Trophoblast cell (in vitro differentiated cells and primary cell): ENCODE results near the gene SUSD6.

Source experiments
- DNase-seq, 2 donors: peaks; one replicate each; pipeline ENCODE4 v3.0.0-alpha.2; 2016
- H2AFZ ChIP-seq: 2 replicates; pipeline ENCODE4 v1.6.1; 2013; ENCODE audit warnings: low read length, moderate library complexity, mild to moderate bottlenecking; ENCODE audit not compliant: insufficient read depth, poor library complexity
- H2AK5ac ChIP-seq: 2 replicates; pipeline ENCODE4 v1.6.1; 2013; ENCODE audit warnings: mild to moderate bottlenecking, low read length
- H2BK120ac ChIP-seq: 2 replicates; pipeline ENCODE4 v1.6.1; 2013; ENCODE audit warnings: low read length, mild to moderate bottlenecking, moderate library complexity; ENCODE audit not compliant: insufficient read depth, poor library complexity
- H2BK12ac ChIP-seq: 2 replicates; pipeline ENCODE4 v1.6.1; 2013; ENCODE audit warnings: mild to moderate bottlenecking, low read length, moderate library complexity
- H2BK5ac ChIP-seq: 2 replicates; pipeline ENCODE4 v1.6.1; 2013; ENCODE audit warnings: low read length, low read depth, moderate library complexity, mild to moderate bottlenecking; ENCODE audit not compliant: poor library complexity
- H3K14ac ChIP-seq: 2 replicates; pipeline ENCODE4 v1.6.1; 2013; ENCODE audit warnings: mild to moderate bottlenecking, low read length
- H3K18ac ChIP-seq: 2 replicates; pipeline ENCODE4 v1.6.1; 2013; ENCODE audit warnings: mild to moderate bottlenecking, low read length
- H3K23ac ChIP-seq: 2 replicates; pipeline ENCODE4 v1.6.1; 2013; ENCODE audit warnings: low read length
- H3K27ac ChIP-seq: 2 replicates; pipeline ENCODE4 v1.5.1; 2013; ENCODE audit warnings: low read depth, mild to moderate bottlenecking, inconsistent platforms, low read length, moderate library complexity
- H3K27me3 ChIP-seq: 2 replicates; pipeline ENCODE4 v1.6.1; 2013; ENCODE audit warnings: inconsistent platforms, mild to moderate bottlenecking, low read length, moderate library complexity; ENCODE audit not compliant: insufficient read depth
- H3K36me3 ChIP-seq, 2 experiments: 1 replicate in 1 of 2; 2 replicates in 1 of 2; pipeline ENCODE4 v1.6.1; 2013; ENCODE audit warnings: low read length in 2 of 2, mild to moderate bottlenecking in 2 of 2, moderate library complexity in 1 of 2; ENCODE audit not compliant: insufficient read depth in 2 of 2, control insufficient read depth in 1 of 2
- H3K4ac ChIP-seq: 2 replicates; pipeline ENCODE4 v1.6.1; 2013; ENCODE audit warnings: low read depth, mild to moderate bottlenecking, low read length, moderate library complexity
- H3K4me1 ChIP-seq, 2 experiments: 1 replicate in 1 of 2; 2 replicates in 1 of 2; pipeline ENCODE4 v1.6.1; 2013; ENCODE audit warnings: low read length in 2 of 2, mild to moderate bottlenecking in 2 of 2, moderate library complexity in 1 of 2; ENCODE audit not compliant: insufficient read depth in 2 of 2, control insufficient read depth in 1 of 2
- H3K4me2 ChIP-seq: 2 replicates; pipeline ENCODE4 v1.6.1; 2013; ENCODE audit warnings: inconsistent platforms, mild to moderate bottlenecking, low read length, moderate library complexity
- H3K4me3 ChIP-seq: 2 replicates; pipeline ENCODE4 v1.5.1; 2013; ENCODE audit warnings: mild to moderate bottlenecking, low read depth, low read length, inconsistent platforms
- H3K79me1 ChIP-seq: one replicate; pipeline ENCODE4 v1.6.1; 2013; ENCODE audit warnings: low read length
- H3K79me2 ChIP-seq: 2 replicates; pipeline ENCODE4 v1.6.1; 2013; ENCODE audit warnings: low read length, mild to moderate bottlenecking; ENCODE audit not compliant: control insufficient read depth, insufficient read depth, poor library complexity
- H3K9ac ChIP-seq: 2 replicates; pipeline ENCODE4 v1.6.1; 2013; ENCODE audit warnings: mild to moderate bottlenecking, low read length
- H3K9me3 ChIP-seq: 2 replicates; pipeline ENCODE4 v1.6.1; 2013; ENCODE audit warnings: low read depth, mild to moderate bottlenecking, control low read depth, inconsistent platforms, low read length; ENCODE audit not compliant: insufficient read depth
- H4K12ac ChIP-seq: 2 replicates; pipeline ENCODE4 v1.6.1; 2013; ENCODE audit warnings: low read depth, mild to moderate bottlenecking, low read length, moderate library complexity
- H4K8ac ChIP-seq: 2 replicates; pipeline ENCODE4 v1.6.1; 2013; ENCODE audit warnings: low read depth, mild to moderate bottlenecking, low read length, moderate library complexity
- H4K91ac ChIP-seq: one replicate; pipeline ENCODE4 v1.6.1; 2013; ENCODE audit warnings: low read depth, mild to moderate bottlenecking, low read length, moderate library complexity
- WGBS: extraction: QIAGEN DNeasy Blood & Tissue Kit; methylation state at CpG from one replicate; pipeline ENCODE4 v1.1.7; 2013; ENCODE audit warnings: missing lambda C conversion rate; ENCODE audit not compliant: insufficient read length, insufficient coverage; ENCODE audit errors: extremely low coverage; 5-methylcytosine and 5-hydroxymethylcytosine counted together

SUSD6 gene

DNA sequence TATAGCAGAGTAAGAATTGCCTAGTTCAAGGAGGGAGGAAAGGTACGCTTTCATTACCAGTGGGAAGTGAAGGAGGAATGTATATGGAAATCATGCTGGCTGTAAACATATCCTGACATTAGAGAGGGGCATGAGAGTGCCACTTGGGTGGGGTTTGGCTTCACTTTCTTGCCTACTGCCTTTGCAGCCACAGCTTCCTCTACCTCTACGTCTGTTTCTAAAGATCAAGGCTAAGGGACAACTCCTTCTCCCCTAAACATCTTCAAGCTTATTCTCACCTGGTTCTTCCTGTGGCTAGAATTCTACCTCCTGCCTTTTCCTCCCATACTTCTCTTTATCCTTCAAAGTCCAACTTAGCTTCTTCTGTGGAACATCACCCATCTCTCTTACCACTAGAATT lies 58.0 kb downstream of the SUSD6 start:
- no peaks in the 10 kb centered on the region for H3K9me3 ChIP-seq
- H3K79me1 ChIP-seq = no peaks in the 10 kb centered on the region
- no peak overlapping the region for H2BK12ac ChIP-seq
- H3K18ac ChIP-seq = no peak overlapping the region
- H4K8ac ChIP-seq = no peak overlapping the region
- peaks cover 2 to 3% of the 10 kb centered on the region in 2 experiments for H3K4me1 ChIP-seq
- H3K79me2 ChIP-seq = peaks cover 2% of the 10 kb centered on the region
- H3K4me3 ChIP-seq = no peak overlapping the region
- H4K12ac ChIP-seq = no peak overlapping the region
- no peak overlapping the region for H3K14ac ChIP-seq
- no peak overlapping the region for H3K27ac ChIP-seq
- H2BK5ac ChIP-seq = no peak overlapping the region
- H2AFZ ChIP-seq = no peak overlapping the region
- H3K4ac ChIP-seq = no peak overlapping the region
- H4K91ac ChIP-seq = no peak overlapping the region
- H3K4me2 ChIP-seq = no peak overlapping the region
- WGBS = no CpG with 5 or more reads among the region's 2 CpGs
- no peak overlapping the region for H3K23ac ChIP-seq
- H2AK5ac ChIP-seq = no peak overlapping the region
- no peaks in the 10 kb centered on the region for H3K27me3 ChIP-seq
- H3K9ac ChIP-seq = no peak overlapping the region
- no peak overlapping the region for H2BK120ac ChIP-seq
- no peak for DNase-seq
- no peaks in the 10 kb centered on the region for H3K36me3 ChIP-seq

- no peak for DNase-seq
- no peak overlapping the region for H3K4me2 ChIP-seq
- no peak overlapping the region for H3K27ac ChIP-seq
- no peak overlapping the region for H3K14ac ChIP-seq
- H3K23ac ChIP-seq = no peak overlapping the region
- H3K9ac ChIP-seq = no peak overlapping the region
- no peaks in the 10 kb centered on the region for H3K79me1 ChIP-seq
- no peak overlapping the region for H2BK5ac ChIP-seq
- H2AFZ ChIP-seq = no peak overlapping the region
- H3K4ac ChIP-seq = no peak overlapping the region
- H3K27me3 ChIP-seq = no peaks in the 10 kb centered on the region
- H2AK5ac ChIP-seq = no peak overlapping the region
- no peak overlapping the region for H4K12ac ChIP-seq
- H3K4me1 ChIP-seq = peaks cover 2 to 3% of the 10 kb centered on the region in 2 experiments
- H4K91ac ChIP-seq = no peak overlapping the region
- no peak overlapping the region for H3K4me3 ChIP-seq
- no peak overlapping the region for H4K8ac ChIP-seq
- no peak overlapping the region for H3K18ac ChIP-seq
- no peaks in the 10 kb centered on the region for H3K9me3 ChIP-seq
- H3K36me3 ChIP-seq = no peaks in the 10 kb centered on the region
- H2BK120ac ChIP-seq = no peak overlapping the region
- H2BK12ac ChIP-seq = no peak overlapping the region
- H3K79me2 ChIP-seq = peaks cover 2% of the 10 kb centered on the region
- WGBS = no CpG with 5 or more reads among the region's 1 CpG
Measured at GRCh38 chr14:69670093-69670492, 58.7 kb downstream of the SUSD6 start.

DNA sequence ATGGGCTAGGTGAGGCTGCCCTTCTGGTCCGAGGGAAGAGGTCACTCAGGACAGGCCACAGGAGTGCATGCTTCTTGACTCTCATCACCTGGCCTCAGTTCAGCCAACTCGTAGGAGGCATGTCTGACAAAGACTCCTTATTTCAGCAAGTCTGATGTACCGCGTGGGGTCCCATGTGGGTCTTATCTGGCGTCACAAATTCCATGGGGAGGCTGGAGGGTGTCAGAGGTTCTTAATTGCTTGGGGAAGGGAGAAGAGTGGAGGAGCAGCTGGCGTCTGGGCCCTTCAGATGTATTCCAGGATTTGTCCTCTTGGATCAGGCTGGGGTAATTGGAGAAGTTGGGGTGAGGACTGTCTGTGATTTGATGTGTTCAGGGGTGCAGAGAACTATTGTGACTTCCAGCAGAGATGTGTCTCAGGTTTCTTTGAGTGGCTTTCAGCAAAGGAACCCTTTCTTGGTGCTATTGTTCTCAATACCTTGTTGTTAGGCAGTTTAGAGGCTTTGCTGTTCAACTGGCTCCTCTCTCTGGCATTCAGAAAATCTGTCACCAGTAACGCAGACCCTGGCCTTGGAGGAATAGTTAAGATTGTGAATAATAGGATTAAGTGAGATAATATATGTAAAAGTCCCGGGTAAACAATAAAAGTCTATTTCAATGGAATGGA lies 60.1 kb downstream of the SUSD6 start:
- Histone ChIP-seq H3K23ac (no peak overlapping the region), H4K8ac (no peak overlapping the region), H2AK5ac (no peak overlapping the region), H3K9ac (no peak overlapping the region), H3K4me1 (peaks cover 2 to 3% of the 10 kb centered on the region in 2 experiments), H3K14ac (no peak overlapping the region), H3K4me3 (no peak overlapping the region), H3K27ac (no peak overlapping the region), H3K18ac (no peak overlapping the region), H3K4ac (no peak overlapping the region), H3K36me3 (no peaks in the 10 kb centered on the region), H2BK12ac (no peak overlapping the region), H4K91ac (no peak overlapping the region), H3K4me2 (no peak overlapping the region), H4K12ac (no peak overlapping the region), H3K79me2 (peaks cover 2% of the 10 kb centered on the region), H3K9me3 (no peaks in the 10 kb centered on the region), H2AFZ (no peak overlapping the region), H3K79me1 (no peaks in the 10 kb centered on the region), H2BK5ac (no peak overlapping the region), H2BK120ac (no peak overlapping the region), H3K27me3 (no peaks in the 10 kb centered on the region)
- no peak for DNase-seq
- WGBS = no CpG with 5 or more reads among the region's 8 CpGs

- Histone ChIP-seq H3K18ac (no peak overlapping the region), H3K79me1 (no peaks in the 10 kb centered on the region)
- no CpG with 5 or more reads among the region's 1 CpG for WGBS
Measured at GRCh38 chr14:69672356-69672755, 61.0 kb downstream of the SUSD6 start.

More at GRCh38 chr14:69672356-69672755, 61.0 kb downstream of the SUSD6 start:
- Histone ChIP-seq H2BK5ac (no peak overlapping the region), H3K27ac (no peak overlapping the region), H3K9ac (no peak overlapping the region), H2AFZ (no peak overlapping the region), H3K4me2 (no peak overlapping the region), H2BK12ac (no peak overlapping the region), H3K27me3 (no peaks in the 10 kb centered on the region), H3K9me3 (no peaks in the 10 kb centered on the region), H3K4me1 (no peaks in the 10 kb centered on the region), H4K91ac (no peak overlapping the region), H2BK120ac (no peak overlapping the region), H3K4ac (no peak overlapping the region), H3K14ac (no peak overlapping the region), H4K12ac (no peak overlapping the region), H3K4me3 (no peak overlapping the region), H4K8ac (no peak overlapping the region), H3K36me3 (no peaks in the 10 kb centered on the region), H3K23ac (no peak overlapping the region), H2AK5ac (no peak overlapping the region), H3K79me2 (no peaks in the 10 kb centered on the region)
- DNase-seq = no peak
